ENCODE data around the gene DAZAP1.
A peak's percentile ranks its signal among the peaks of the same experiment; 100 is the strongest.
"Not testable (repeated sequence)": the region's sequence is repeated elsewhere in the genome, so short reads cannot be mapped to it uniquely, and the experiment has no call there.

DAZAP1 gene

DNA sequence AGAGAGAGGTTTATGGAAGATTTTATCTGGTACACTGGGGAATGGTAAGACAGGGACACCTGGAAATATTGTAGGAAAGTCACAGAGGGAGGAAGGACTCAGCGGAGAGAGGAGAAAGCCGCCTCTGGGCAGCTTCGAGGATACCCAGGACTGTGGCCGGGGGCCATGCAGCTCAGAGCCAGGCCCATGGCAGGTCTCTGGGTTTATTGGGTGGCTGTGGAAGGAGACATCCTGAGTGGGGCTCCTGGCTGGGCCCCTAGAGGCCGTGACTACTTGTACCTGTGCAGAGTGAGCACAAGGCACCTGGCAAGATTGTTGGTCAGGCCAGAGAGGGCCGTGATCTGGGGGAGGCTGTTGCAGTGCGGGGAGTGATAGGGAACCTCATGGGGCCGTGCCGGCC, 3.4 kb downstream of the DAZAP1 start:
- Histone ChIP-seq H3K9ac (ENCODE audit: low read length) (peak overlapping the region; percentile 15), H3K4me3 (ENCODE audit: low read length) (no peak overlapping the region), H3K4me1 (ENCODE audit: control insufficient read depth, insufficient read depth, low read length) (peaks cover 49% of the 10 kb centered on the region)

GRCh38 chr19:1411255-1412191, 4.1 kb downstream of the DAZAP1 start:
- Histone ChIP-seq H3K4me3 (ENCODE audit: low read length) (no peak overlapping the region), H3K4me1 (ENCODE audit: control insufficient read depth, insufficient read depth, low read length) (peaks cover 57% of the 10 kb centered on the region), H3K36me3 (ENCODE audit: control insufficient read depth, insufficient read depth, low read length) (no peaks in the 10 kb centered on the region), H3K27me3 (ENCODE audit: control insufficient read depth, insufficient read depth, low read length) (no peaks in the 10 kb centered on the region), H3K9ac (ENCODE audit: low read length) (peak overlapping the region; percentile 1), H3K9me3 (ENCODE audit: control insufficient read depth, low read length) (no peaks in the 10 kb centered on the region)

More for the DNA sequence above, 3.4 kb downstream of the DAZAP1 start:
- Histone ChIP-seq H3K36me3 (ENCODE audit: control insufficient read depth, insufficient read depth, low read length) (no peaks in the 10 kb centered on the region), H3K9me3 (ENCODE audit: control insufficient read depth, low read length) (no peaks in the 10 kb centered on the region), H3K27me3 (ENCODE audit: control insufficient read depth, insufficient read depth, low read length) (no peaks in the 10 kb centered on the region)

DNA sequence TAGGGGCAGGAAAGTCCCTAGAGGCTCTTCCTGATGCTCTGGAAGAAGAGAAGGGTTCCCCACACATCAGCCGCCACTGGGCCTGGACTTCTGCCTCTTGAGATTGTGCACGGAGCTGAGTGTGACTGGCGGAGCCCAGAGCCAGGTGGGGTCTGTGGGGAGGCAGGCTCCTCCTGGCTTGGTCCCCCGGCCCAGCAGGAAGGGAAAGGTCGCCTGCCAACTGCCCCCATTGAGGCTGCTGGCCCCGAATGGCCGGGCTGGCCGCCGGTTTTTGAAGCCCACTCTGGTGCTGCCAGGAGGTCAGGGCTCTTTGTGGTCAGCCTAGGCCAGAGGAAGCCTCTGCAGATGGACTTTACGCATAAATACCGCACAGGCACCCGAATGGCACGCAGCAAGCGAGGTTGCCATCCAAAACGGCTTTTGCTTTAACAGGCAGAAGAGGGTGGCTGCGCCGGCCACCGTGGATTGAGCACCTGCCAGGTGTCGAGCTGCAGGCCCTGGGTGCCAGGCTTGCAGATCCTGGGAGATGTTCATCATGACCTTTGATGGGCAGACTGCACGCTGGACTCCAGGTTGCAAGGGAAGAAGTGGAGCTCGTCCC, 5.0 kb downstream of the DAZAP1 start:
- Histone ChIP-seq H3K4me3 (ENCODE audit: low read length) (no peak overlapping the region), H3K9ac (ENCODE audit: low read length) (no peak overlapping the region), H3K4me1 (ENCODE audit: control insufficient read depth, insufficient read depth, low read length) (peaks cover 66% of the 10 kb centered on the region), H3K27me3 (ENCODE audit: control insufficient read depth, insufficient read depth, low read length) (no peaks in the 10 kb centered on the region), H3K36me3 (ENCODE audit: control insufficient read depth, insufficient read depth, low read length) (no peaks in the 10 kb centered on the region), H3K9me3 (ENCODE audit: control insufficient read depth, low read length) (no peaks in the 10 kb centered on the region)

- no peaks in the 10 kb centered on the region for H3K9me3 ChIP-seq (ENCODE audit: control insufficient read depth, low read length)
- no peak overlapping the region for H3K9ac ChIP-seq (ENCODE audit: low read length)
- peaks cover 72% of the 10 kb centered on the region for H3K4me1 ChIP-seq (ENCODE audit: control insufficient read depth, insufficient read depth, low read length)
- H3K36me3 ChIP-seq (ENCODE audit: control insufficient read depth, insufficient read depth, low read length): no peaks in the 10 kb centered on the region
- no peaks in the 10 kb centered on the region for H3K27me3 ChIP-seq (ENCODE audit: control insufficient read depth, insufficient read depth, low read length)
- H3K4me3 ChIP-seq (ENCODE audit: low read length): no peak overlapping the region
Measured at GRCh38 chr19:1412995-1413800, 5.8 kb downstream of the DAZAP1 start.

DNA sequence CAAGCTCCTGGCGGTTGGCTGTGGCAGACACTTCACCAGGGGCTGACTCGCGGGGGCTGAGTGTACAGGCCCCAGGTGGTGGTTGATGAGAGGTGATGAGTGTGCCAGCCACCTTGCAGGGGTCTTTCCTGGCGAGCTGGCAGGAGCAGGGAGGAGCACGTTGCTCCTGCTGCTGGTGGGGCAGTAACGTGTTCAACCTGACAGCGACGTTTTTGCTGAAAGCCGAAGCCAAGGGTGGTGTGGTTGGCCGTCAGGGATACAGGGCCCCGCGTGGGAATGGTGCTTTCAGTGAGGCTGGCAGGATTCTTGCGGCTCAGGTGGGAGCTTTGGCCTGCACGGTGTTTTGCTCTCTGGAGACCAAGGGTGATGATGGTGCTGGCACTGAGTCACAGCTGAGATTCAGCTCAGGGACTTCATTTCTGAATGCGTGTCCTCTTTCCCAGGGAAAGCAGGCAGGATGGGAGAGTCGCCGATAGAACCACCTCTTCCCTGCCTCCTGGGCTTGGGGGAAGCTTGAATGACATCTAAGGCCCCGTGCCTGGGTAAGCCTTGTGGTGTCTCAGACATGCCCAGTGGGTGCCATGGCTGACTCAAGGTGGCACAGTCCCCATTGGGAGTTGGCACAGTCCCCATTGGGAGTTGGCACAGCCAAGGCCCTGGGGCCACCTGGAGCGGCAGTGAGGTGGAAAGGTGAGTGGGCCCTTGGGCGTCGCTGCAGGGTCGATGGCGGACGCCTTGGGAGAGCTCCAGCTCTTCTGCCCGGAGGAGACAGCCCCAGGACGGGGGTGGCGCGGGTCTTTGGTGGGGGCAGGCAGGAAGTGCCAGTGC, 8.8 kb downstream of the DAZAP1 start:
- Histone ChIP-seq H3K4me3 (ENCODE audit: low read length) (no peak overlapping the region), H3K4me1 (ENCODE audit: control insufficient read depth, insufficient read depth, low read length) (peaks cover 53% of the 10 kb centered on the region), H3K9me3 (ENCODE audit: control insufficient read depth, low read length) (no peaks in the 10 kb centered on the region), H3K36me3 (ENCODE audit: control insufficient read depth, insufficient read depth, low read length) (peaks cover 3% of the 10 kb centered on the region), H3K27me3 (ENCODE audit: control insufficient read depth, insufficient read depth, low read length) (no peaks in the 10 kb centered on the region), H3K9ac (ENCODE audit: low read length) (peak overlapping the region; percentile 54)

DNA sequence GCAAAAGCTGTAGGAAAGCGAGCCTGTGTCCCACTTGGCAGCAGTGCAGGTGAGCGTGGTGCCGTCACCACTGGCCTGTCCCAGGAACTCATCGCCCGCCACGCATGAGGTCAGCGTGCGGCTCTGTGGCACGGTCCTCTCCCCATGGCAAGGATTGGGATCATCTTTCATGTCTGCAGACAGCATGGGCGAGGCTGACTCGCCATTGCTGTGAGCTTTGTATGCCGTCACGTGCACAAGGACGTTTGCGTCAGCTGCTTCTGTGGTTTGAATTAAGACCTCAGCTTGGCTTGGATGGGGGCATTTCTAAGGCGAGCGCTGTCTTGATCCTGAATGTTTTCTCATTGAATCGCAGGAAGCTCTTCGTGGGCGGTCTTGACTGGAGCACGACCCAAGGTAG, 9.8 kb downstream of the DAZAP1 start:
- H3K4me3 ChIP-seq (ENCODE audit: low read length): no peak overlapping the region
- H3K9ac ChIP-seq (ENCODE audit: low read length): no peak overlapping the region
- peaks cover 45% of the 10 kb centered on the region for H3K4me1 ChIP-seq (ENCODE audit: control insufficient read depth, insufficient read depth, low read length)
- peaks cover 3% of the 10 kb centered on the region for H3K36me3 ChIP-seq (ENCODE audit: control insufficient read depth, insufficient read depth, low read length)
- H3K9me3 ChIP-seq (ENCODE audit: control insufficient read depth, low read length): no peaks in the 10 kb centered on the region
- H3K27me3 ChIP-seq (ENCODE audit: control insufficient read depth, insufficient read depth, low read length): no peaks in the 10 kb centered on the region

- Histone ChIP-seq H3K9me3 (ENCODE audit: control insufficient read depth, low read length) (no peaks in the 10 kb centered on the region), H3K9ac (ENCODE audit: low read length) (no peak overlapping the region), H3K27me3 (ENCODE audit: control insufficient read depth, insufficient read depth, low read length) (no peaks in the 10 kb centered on the region), H3K4me1 (ENCODE audit: control insufficient read depth, insufficient read depth, low read length) (peaks cover 39% of the 10 kb centered on the region), H3K36me3 (ENCODE audit: control insufficient read depth, insufficient read depth, low read length) (peaks cover 3% of the 10 kb centered on the region), H3K4me3 (ENCODE audit: low read length) (no peak overlapping the region)
Measured at GRCh38 chr19:1417681-1418495, 10.5 kb downstream of the DAZAP1 start.

- no peaks in the 10 kb centered on the region for H3K27me3 ChIP-seq (ENCODE audit: control insufficient read depth, insufficient read depth, low read length)
- H3K9me3 ChIP-seq (ENCODE audit: control insufficient read depth, low read length): no peaks in the 10 kb centered on the region
- peaks cover 39% of the 10 kb centered on the region for H3K4me1 ChIP-seq (ENCODE audit: control insufficient read depth, insufficient read depth, low read length)
- peaks cover 3% of the 10 kb centered on the region for H3K36me3 ChIP-seq (ENCODE audit: control insufficient read depth, insufficient read depth, low read length)
- no peak overlapping the region for H3K4me3 ChIP-seq (ENCODE audit: low read length)
- H3K9ac ChIP-seq (ENCODE audit: low read length): no peak overlapping the region
Measured at GRCh38 chr19:1418496-1418775, 11.1 kb downstream of the DAZAP1 start.

- no peaks in the 10 kb centered on the region for H3K9me3 ChIP-seq (ENCODE audit: control insufficient read depth, low read length)
- no peak overlapping the region for H3K9ac ChIP-seq (ENCODE audit: low read length)
- peaks cover 3% of the 10 kb centered on the region for H3K36me3 ChIP-seq (ENCODE audit: control insufficient read depth, insufficient read depth, low read length)
- no peak overlapping the region for H3K4me3 ChIP-seq (ENCODE audit: low read length)
- peaks cover 39% of the 10 kb centered on the region for H3K4me1 ChIP-seq (ENCODE audit: control insufficient read depth, insufficient read depth, low read length)
- no peaks in the 10 kb centered on the region for H3K27me3 ChIP-seq (ENCODE audit: control insufficient read depth, insufficient read depth, low read length)
Measured at GRCh38 chr19:1418951-1419738, 11.8 kb downstream of the DAZAP1 start.

DNA sequence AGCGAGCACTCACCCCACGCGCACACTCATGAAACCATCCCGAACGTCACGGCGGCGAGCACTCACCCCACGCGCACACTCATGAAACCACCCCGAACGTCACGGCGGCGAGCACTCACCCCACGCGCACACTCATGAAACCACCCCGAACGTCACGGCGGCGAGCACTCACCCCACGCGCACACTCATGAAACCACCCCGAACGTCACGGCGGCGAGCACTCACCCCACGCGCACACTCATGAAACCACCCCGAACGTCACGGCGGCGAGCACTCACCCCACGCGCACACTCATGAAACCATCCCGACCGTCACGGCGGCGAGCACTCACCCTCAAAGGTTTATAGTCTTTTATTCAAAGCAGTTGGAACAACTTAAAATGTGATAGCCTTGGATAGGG, 12.7 kb downstream of the DAZAP1 start:
- not testable (repeated sequence) for H3K36me3 ChIP-seq (ENCODE audit: control insufficient read depth, insufficient read depth, low read length); H3K9me3 ChIP-seq (ENCODE audit: control insufficient read depth, low read length); H3K4me3 ChIP-seq (ENCODE audit: low read length); H3K27me3 ChIP-seq (ENCODE audit: control insufficient read depth, insufficient read depth, low read length); H3K9ac ChIP-seq (ENCODE audit: low read length)
- H3K4me1 ChIP-seq (ENCODE audit: control insufficient read depth, insufficient read depth, low read length): peaks cover 41% of the 10 kb centered on the region
